K562 (cell line): Measurements from ENCODE around the gene ZMYM2. TPM values are rescaled to one million over a fixed set of nuclear protein-coding genes. Genes with fewer than 3 reads are reported as not detected.
A peak's percentile ranks its signal among the peaks of the same experiment; 100 is the strongest.

ENCODE experiments used
- AFF1 ChIP-seq, 2 experiments: fragments of 450-650 bp; IDR thresholded peaks; 2 replicates each; pipeline ENCODE4 v1.6.1; 2018; ENCODE audit warnings: mild to moderate bottlenecking in 2 of 2, low read depth in 1 of 2; ENCODE audit not compliant: partially characterized antibody in 2 of 2
- ATF4 ChIP-seq: fragments of 450-650 bp; formaldehyde crosslinking; IDR thresholded peaks from 2 replicates; pipeline ENCODE4 v1.4.0; 2022; ENCODE audit warnings: mild to moderate bottlenecking, moderate library complexity
- BHLHE40 ChIP-seq: IDR thresholded peaks from 2 replicates; pipeline ENCODE4 v1.6.1; 2011; ENCODE audit warnings: low read length, improper control_type of control experiment
- E2F4 ChIP-seq: sonication (generic); formaldehyde crosslinking; IDR thresholded peaks from 2 replicates; pipeline ENCODE4 v1.8.0; 2022; ENCODE audit warnings: mild to moderate bottlenecking, low read depth, missing genetic modification reagents
- EGR1 ChIP-seq: fragments of 450-650 bp; conservative IDR thresholded peaks from 2 replicates; pipeline ENCODE4 v1.6.1; 2017; ENCODE audit warnings: mild to moderate bottlenecking
- EWSR1 ChIP-seq: fragments of 450-650 bp; IDR thresholded peaks from 2 replicates; pipeline ENCODE4 v1.6.1; 2018; ENCODE audit warnings: borderline replicate concordance, mild to moderate bottlenecking, low read depth, moderate library complexity; ENCODE audit not compliant: partially characterized antibody
- HCFC1 ChIP-seq: IDR thresholded peaks from 2 replicates; pipeline ENCODE4 v1.6.1; 2012; ENCODE audit warnings: low read depth, low read length, improper control_type of control experiment
- MCM2 ChIP-seq: fragments of 450-650 bp; IDR thresholded peaks from 2 replicates; pipeline ENCODE4 v1.6.1; 2017; ENCODE audit warnings: low read depth, mild to moderate bottlenecking
- MEF2D ChIP-seq: conservative IDR thresholded peaks from 2 replicates; pipeline ENCODE4 v1.6.1; 2016; ENCODE audit warnings: low read depth, missing genetic modification characterization, missing compliant biosample characterization
- PHTF2 ChIP-seq: fragments of 250-450 bp; sonication (Bioruptor Pico); IDR thresholded peaks from 2 replicates; pipeline ENCODE4 v1.5.0; 2021; ENCODE audit warnings: mild to moderate bottlenecking
- RFX1 ChIP-seq: fragments of 450-650 bp; IDR thresholded peaks from 2 replicates; pipeline ENCODE4 v1.6.1; 2016; ENCODE audit warnings: mild to moderate bottlenecking, moderate library complexity
- SETDB1 ChIP-seq: IDR thresholded peaks from one replicate; pipeline ENCODE4 v1.6.1; 2012; ENCODE audit warnings: low read length, control low read depth, inconsistent platforms
- SP1 ChIP-seq: sonication (generic); formaldehyde crosslinking; IDR thresholded peaks from 2 replicates; pipeline ENCODE4 v1.8.1; 2022; ENCODE audit warnings: mild to moderate bottlenecking, missing genetic modification reagents
- ZNF165 ChIP-seq: fragments of 250-450 bp; sonication (Bioruptor Pico); IDR thresholded peaks from 2 replicates; pipeline ENCODE4 v1.4.0; 2020; ENCODE audit warnings: borderline replicate concordance
- ZNF24 ChIP-seq: fragments of 450-650 bp; IDR thresholded peaks from 2 replicates; pipeline ENCODE4 v1.6.1; 2016
- ZNF263 ChIP-seq: sonication (generic); formaldehyde crosslinking; IDR thresholded peaks from 2 replicates; pipeline ENCODE4 v1.8.0; 2022; ENCODE audit warnings: mild to moderate bottlenecking, missing genetic modification reagents, borderline replicate concordance
- ZNF436 ChIP-seq: fragments of 250-450, 450-650 bp; sonication (Bioruptor Pico); formaldehyde crosslinking; IDR thresholded peaks from 2 replicates; pipeline ENCODE4 v1.7.0; 2020; ENCODE audit warnings: mild to moderate bottlenecking
- ZNF583 ChIP-seq: fragments of 250-450 bp; sonication (Bioruptor Pico); IDR thresholded peaks from 2 replicates; pipeline ENCODE4 v1.4.0; 2020
- ZNF644 ChIP-seq: fragments of 200-800 bp; sonication (Bioruptor generic); IDR thresholded peaks from 2 replicates; pipeline ENCODE4 v1.6.1; 2016; ENCODE audit warnings: low read depth, missing genetic modification characterization, missing compliant biosample characterization
- ZNF668 ChIP-seq: fragments of 250-450 bp; sonication (Bioruptor Pico); IDR thresholded peaks from 2 replicates; pipeline ENCODE4 v1.8.0; 2022; ENCODE audit warnings: mild to moderate bottlenecking, inconsistent platforms
- ZNF696 ChIP-seq: fragments of 250-450 bp; sonication (Bioruptor Pico); conservative IDR thresholded peaks from 2 replicates; pipeline ENCODE4 v1.4.0; 2020; ENCODE audit warnings: mild to moderate bottlenecking, moderate library complexity
- ZNF778 ChIP-seq: fragments of 450-650 bp; formaldehyde crosslinking; IDR thresholded peaks from 2 replicates; pipeline ENCODE4 v1.4.0; 2020; ENCODE audit warnings: mild to moderate bottlenecking, moderate library complexity
- polyA plus RNA-seq, 8 experiments: library from polyadenylated mRNA; depleted of rRNA in 4 of 8; stranded (reverse) in 5 of 8; unstranded in 3 of 8; fragments of >200 nt; fragmentation: Nextera tagmentation in 2 of 8; fragmentation: Illumina TruSeq in 1 of 8; extraction: Ambion mirVana in 2 of 8; extraction: Trizol in 1 of 8; gene quantifications; 2 replicates each; pipeline versions ENCODE4 v1.2.1 to v1.2.3, GENCODE V29; 2011 to 2014; ENCODE audit warnings: inconsistent platforms in 1 of 8, missing spikeins in 1 of 8
- total RNA-seq, 7 experiments: library from RNA; depleted of rRNA in 6 of 7; stranded (reverse); fragments of >200 nt in 6 of 7; fragmentation: Illumina TruSeq in 2 of 7; extraction: Trizol in 2 of 7; gene quantifications; 2 replicates each; pipeline versions ENCODE4 v1.2.1 to v1.2.3, GENCODE V29; 2011 to 2021; ENCODE audit warnings: low replicate concordance in 1 of 7
- TF ChIP-seq, protein P1 (sequence below), 2 experiments: IDR thresholded peaks; 2 replicates each; pipeline ENCODE4 v1.6.1; 2011; ENCODE audit warnings: borderline replicate concordance in 1 of 2, control low read depth in 1 of 2, low read depth in 1 of 2, low read length in 1 of 2, mild to moderate bottlenecking in 1 of 2, mixed read lengths in 1 of 2, moderate library complexity in 1 of 2; ENCODE audit not compliant: insufficient read depth in 1 of 2, insufficient read length in 1 of 2, poor library complexity in 1 of 2, severe bottlenecking in 1 of 2; ENCODE audit errors: extremely low read depth in 1 of 2

ZMYM2 gene
- total and polyA plus RNA-seq, 9 of the 15 experiments (the other 6 are each of a cell fraction or from before 2014, with no cell fraction given) = 5.0 to 48.8 (median 26.8) TPM

GRCh38 chr13:20119960-20120359 is 161.4 kb downstream of the ZMYM2 start (continued):
- TF ChIP-seq EWSR1 (no peak), SETDB1 (no peak), PHTF2 (CRISPR knock-in tag) (no peak), SP1 (CRISPR knock-in tag) (no peak), ZNF263 (CRISPR knock-in tag) (no peak), MCM2 (no peak), AFF1 (IDR thresholded peaks at IDR 0.05; ENCODE audit: low read depth in 1 of 2, partially characterized antibody in 2 of 2) (no peak), ZNF436 (CRISPR knock-in tag) (no peak), ZNF165 (no peak), ZNF583 (CRISPR knock-in tag) (peak; percentile 84), ZNF24 (no peak), EGR1 (no peak), ZNF696 (CRISPR knock-in tag) (no peak), ZNF668 (CRISPR knock-in tag) (peak; percentile 70; the same call in 1 of the 2 replicates), ATF4 (CRISPR knock-in tag) (no peak), ZNF778 (no peak), E2F4 (CRISPR knock-in tag) (no peak), BHLHE40 (no peak), MEF2D (tag) (peak; percentile 80), RFX1 (no peak), ZNF644 (tag) (peak; percentile 78; the same call in 1 of the 2 replicates), HCFC1 (no peak)
- TF ChIP-seq, protein P1, sequence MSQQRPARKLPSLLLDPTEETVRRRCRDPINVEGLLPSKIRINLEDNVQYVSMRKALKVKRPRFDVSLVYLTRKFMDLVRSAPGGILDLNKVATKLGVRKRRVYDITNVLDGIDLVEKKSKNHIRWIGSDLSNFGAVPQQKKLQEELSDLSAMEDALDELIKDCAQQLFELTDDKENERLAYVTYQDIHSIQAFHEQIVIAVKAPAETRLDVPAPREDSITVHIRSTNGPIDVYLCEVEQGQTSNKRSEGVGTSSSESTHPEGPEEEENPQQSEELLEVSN (IDR thresholded peaks at IDR 0.05; ENCODE audit: borderline replicate concordance in 1 of 2, extremely low read depth in 1 of 2, insufficient read depth in 1 of 2, insufficient read length in 1 of 2, low read depth in 1 of 2, low read length in 1 of 2, poor library complexity in 1 of 2, severe bottlenecking in 1 of 2) = no peak
